Lower lobe of right lung (tissue), 2 donors: Measurements from ENCODE around the gene CASP3. TPM values are rescaled to one million over a fixed set of nuclear protein-coding genes. Genes with fewer than 3 reads are reported as not detected.
"Not testable (repeated sequence)": the region's sequence is repeated elsewhere in the genome, so short reads cannot be mapped to it uniquely, and the experiment has no call there.

Experiments
- ATAC-seq, 2 donors: fragments of 200-7000 bp; cut with Tn5 transposase; one replicate each; pipeline ENCODE4 v1.9.1; 2020 to 2022; ENCODE audit warnings: mild to moderate bottlenecking in 2 of 2, moderate library complexity in 2 of 2
- DNase-seq: peaks from one replicate; pipeline ENCODE4 v3.0.0-alpha.2; 2020
- H3K27ac ChIP-seq: fragments of 200-600 bp; one replicate; pipeline ENCODE4 v1.8.0; 2022
- H3K27me3 ChIP-seq: fragments of 200-600 bp; one replicate; pipeline ENCODE4 v1.8.0; 2022; ENCODE audit warnings: low read depth
- H3K36me3 ChIP-seq: fragments of 200-600 bp; one replicate; pipeline ENCODE4 v1.8.0; 2022; ENCODE audit warnings: mild to moderate bottlenecking
- H3K4me1 ChIP-seq: fragments of 200-600 bp; one replicate; pipeline ENCODE4 v1.8.0; 2022
- H3K4me3 ChIP-seq: fragments of 200-600 bp; one replicate; pipeline ENCODE4 v1.8.0; 2022; ENCODE audit warnings: mild to moderate bottlenecking
- H3K9me3 ChIP-seq: fragments of 200-600 bp; one replicate; pipeline ENCODE4 v1.8.0; 2022
- CTCF ChIP-seq: fragments of 200-600 bp; IDR thresholded peaks from one replicate; pipeline ENCODE4 v1.8.0; 2022; ENCODE audit warnings: antibody characterized with exemption, mild to moderate bottlenecking
- intact Hi-C: fragments of 100-400 bp; cut with DNase I; formaldehyde crosslinking; loops from one replicate; pipeline ENCODE4 v1.11.0; 2022
- total RNA-seq: library from RNA; stranded (reverse); fragmentation: NEBNext Ultra II Directional; extraction: Animal tissue kit (Norgen Biotek cat#: 25700); gene quantifications from one replicate; pipeline ENCODE4 v1.2.1, GENCODE V29; 2021
- donor health status: DM: no; HTN: yes; CAD: no; lungs with severe emphysema.

CASP3 gene
- total RNA-seq, 1 donor from 2014 or later: 17.8 TPM

DNA sequence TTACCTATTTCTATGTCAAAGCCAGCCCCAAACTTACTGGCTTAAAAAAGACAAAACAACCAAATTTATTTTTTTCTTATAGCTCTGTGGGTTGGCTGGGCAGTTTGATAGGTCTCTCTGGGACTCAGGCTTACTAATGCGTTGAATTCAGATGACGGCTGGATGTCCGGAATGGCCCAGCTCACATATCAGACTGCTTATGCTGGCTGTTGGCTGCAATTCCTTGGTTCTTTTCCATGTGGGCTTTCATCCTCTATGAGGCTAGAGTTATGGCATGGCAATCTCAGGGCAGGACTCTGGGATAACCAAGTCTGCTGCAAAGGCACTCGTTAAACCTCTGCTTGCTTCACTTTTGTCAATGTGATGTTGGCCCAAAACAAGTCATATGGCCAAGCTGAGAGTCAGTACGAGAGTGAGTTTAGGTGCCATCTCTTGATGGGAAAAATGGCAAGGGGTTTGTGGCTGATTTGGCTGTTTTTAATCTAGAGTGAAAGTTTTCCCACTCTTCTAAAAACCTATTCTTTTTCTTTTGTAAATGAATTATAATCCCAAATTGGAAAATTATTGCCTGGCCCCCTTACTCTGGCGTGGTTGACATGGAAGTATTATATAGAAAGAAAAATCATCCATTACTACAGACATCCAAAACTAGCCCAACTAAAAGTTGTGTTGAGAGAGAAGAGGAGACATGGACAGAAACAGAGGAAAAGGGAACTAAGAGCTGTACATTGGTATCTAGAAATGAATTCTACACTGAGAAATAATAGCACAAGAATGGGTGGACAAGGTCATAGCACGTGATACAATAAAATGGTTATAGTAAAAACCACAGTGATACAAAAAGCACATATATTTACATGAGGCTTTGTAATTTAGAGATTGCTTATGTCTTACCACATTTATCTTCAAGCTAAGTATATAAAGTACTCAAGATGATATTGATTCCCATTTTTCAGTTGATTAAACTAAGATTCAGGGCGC is 6.9 kb upstream of the CASP3 start:
- Histone ChIP-seq H3K4me1 (no peaks in the 10 kb centered on the region), H3K27ac (no peak overlapping the region), H3K4me3 (no peak overlapping the region), H3K27me3 (no peaks in the 10 kb centered on the region), H3K9me3 (no peaks in the 10 kb centered on the region), H3K36me3 (peaks cover 23% of the 10 kb centered on the region)
- intact Hi-C loops: no loop called here
- no peak for DNase-seq
- ATAC-seq: no peak
- TF ChIP-seq CTCF: no peak

DNA sequence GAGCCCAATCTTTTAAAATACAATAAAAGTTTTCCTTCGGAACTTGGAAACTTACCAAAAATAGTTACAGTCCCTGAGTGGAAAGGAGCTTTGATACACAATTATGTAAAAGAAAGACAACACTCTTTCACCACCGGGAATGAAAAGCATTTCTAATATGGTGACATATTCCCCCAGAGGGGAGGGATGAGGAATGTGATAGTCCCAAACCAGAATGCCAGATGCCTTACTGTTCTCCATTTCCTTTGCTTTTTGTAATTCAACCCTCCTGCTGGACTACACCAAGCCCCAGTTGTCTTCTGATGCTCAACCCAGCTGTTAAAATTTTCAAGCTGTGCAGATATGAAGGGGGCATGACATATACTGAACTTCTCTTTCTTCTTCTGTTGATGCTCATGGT is 4.4 kb upstream of the CASP3 start:
- ATAC-seq (no peak), DNase-seq (no peak)
- H3K27ac ChIP-seq: no peak overlapping the region
- H3K27me3 ChIP-seq: no peaks in the 10 kb centered on the region
- TF ChIP-seq CTCF: no peak
- intact Hi-C loops: no loop called here
- no peak overlapping the region for H3K4me3 ChIP-seq
- no peaks in the 10 kb centered on the region for H3K9me3 ChIP-seq
- H3K4me1 ChIP-seq: peaks cover 7% of the 10 kb centered on the region
- peaks cover 8% of the 10 kb centered on the region for H3K36me3 ChIP-seq

DNA sequence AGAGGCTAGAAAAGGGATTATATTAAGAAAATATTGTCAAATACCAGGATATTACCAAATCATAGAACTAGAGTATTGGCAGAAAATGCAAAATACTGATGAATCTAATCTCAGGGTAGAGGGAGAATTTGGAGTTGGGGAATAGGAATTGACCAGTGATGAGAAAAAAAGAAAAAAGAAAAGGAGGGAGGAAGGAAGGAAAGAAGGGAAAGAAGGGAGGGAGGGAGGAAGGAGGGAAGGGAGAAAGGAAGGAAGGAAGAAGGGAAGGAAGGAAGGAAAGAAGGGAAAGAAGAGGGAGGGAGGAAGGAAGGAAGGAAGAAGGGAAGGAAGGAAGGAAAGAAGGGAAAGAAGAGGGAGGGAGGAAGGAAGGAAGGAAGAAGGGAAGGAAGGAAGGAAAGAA is 3.4 kb upstream of the CASP3 start:
- ATAC-seq, H3K27me3 ChIP-seq, H3K36me3 ChIP-seq, DNase-seq, H3K9me3 ChIP-seq, H3K27ac ChIP-seq, H3K4me3 ChIP-seq, intact Hi-C loops: not testable (repeated sequence)
- H3K4me1 ChIP-seq: peaks cover 13% of the 10 kb centered on the region

- no peak for TF ChIP-seq CTCF
- no peak for ATAC-seq
- Histone ChIP-seq H3K27ac (no peak overlapping the region), H3K4me1 (peaks cover 21% of the 10 kb centered on the region), H3K27me3 (no peaks in the 10 kb centered on the region), H3K36me3 (peaks cover under 1% of the 10 kb centered on the region), H3K9me3 (no peaks in the 10 kb centered on the region), H3K4me3 (no peak overlapping the region)
- no peak for DNase-seq
- intact Hi-C loops: no loop called here
Measured at GRCh38 chr4:184651899-184652298, 2.7 kb upstream of the CASP3 start.

DNA sequence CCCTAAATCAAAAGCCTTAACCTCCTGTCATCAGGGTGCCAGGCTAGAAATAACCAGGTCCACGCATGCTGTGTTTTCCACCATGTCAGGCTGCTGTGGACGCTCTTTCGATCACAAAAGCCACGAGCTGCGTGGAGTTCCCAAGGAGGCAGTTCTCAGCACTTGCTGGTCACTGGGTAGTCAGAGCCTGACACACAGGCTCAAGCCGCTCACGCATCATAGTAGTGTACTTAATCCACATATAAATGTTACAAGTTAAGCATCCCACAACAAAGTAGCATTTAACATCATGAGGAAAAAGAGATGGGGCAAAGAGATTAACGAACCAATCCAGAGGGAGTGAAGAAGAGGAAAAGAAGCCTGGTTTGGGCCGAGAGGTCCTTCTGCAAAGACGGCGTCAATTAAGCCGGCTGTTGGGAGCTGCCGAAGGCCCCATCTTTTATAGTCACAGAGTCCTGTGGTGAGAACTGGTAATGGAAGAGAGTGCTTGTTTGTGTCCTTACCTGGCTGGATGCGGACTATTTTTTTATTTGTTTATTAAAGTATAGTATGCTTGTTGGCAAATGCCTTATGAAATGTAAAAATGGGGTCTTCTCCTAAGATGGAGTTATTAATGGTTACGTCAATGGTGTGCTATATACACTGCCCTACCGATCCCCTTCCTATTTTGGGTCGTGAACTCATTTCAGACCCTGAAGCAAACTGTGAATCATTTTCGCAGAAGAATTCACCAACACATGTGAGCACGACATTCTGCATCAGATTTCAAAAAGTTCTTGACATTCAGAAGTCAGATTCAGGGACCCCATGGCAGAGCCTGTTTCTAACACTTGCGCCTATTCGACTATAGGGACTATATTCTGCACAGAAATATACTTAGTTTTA is 966 bp upstream of the CASP3 start:
- Histone ChIP-seq H3K27me3 (no peaks in the 10 kb centered on the region), H3K36me3 (no peaks in the 10 kb centered on the region), H3K27ac (peak overlapping the region; percentile 83), H3K4me3 (peak overlapping the region; percentile 66), H3K9me3 (no peaks in the 10 kb centered on the region), H3K4me1 (peaks cover 37% of the 10 kb centered on the region)
- intact Hi-C loops: no loop called here
- DNase-seq (no peak), ATAC-seq (peak; percentile 7 to 28)
- TF ChIP-seq CTCF: no peak
